ENCODE measurements around the gene MPPED2.

DNA sequence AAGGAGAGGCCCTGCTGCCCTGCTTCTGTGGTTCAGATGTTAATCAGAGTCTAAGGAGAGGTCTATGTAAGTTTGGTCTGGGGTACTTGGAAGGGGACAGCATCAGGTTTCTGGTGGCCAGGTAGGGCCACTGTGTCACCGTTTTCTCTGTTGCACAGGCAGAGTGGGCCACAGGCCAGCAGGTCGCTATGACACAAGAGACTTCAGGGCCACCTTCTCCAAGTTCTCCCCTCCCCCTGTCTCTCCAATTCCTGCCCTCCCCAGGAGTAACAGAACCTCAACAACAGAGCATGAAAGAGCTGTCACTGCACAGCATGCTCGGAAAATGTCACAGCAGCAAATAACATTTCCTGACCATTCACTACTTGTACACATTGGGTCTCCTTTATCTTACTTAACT lies 58.6 kb downstream of the MPPED2 start:
- TF ChIP-seq, protein P1, sequence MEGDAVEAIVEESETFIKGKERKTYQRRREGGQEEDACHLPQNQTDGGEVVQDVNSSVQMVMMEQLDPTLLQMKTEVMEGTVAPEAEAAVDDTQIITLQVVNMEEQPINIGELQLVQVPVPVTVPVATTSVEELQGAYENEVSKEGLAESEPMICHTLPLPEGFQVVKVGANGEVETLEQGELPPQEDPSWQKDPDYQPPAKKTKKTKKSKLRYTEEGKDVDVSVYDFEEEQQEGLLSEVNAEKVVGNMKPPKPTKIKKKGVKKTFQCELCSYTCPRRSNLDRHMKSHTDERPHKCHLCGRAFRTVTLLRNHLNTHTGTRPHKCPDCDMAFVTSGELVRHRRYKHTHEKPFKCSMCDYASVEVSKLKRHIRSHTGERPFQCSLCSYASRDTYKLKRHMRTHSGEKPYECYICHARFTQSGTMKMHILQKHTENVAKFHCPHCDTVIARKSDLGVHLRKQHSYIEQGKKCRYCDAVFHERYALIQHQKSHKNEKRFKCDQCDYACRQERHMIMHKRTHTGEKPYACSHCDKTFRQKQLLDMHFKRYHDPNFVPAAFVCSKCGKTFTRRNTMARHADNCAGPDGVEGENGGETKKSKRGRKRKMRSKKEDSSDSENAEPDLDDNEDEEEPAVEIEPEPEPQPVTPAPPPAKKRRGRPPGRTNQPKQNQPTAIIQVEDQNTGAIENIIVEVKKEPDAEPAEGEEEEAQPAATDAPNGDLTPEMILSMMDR (IDR thresholded peaks at IDR 0.05): no peak
- TF ChIP-seq POLR2A (IDR thresholded peaks at IDR 0.05) (no peak), EP300 (IDR thresholded peaks at IDR 0.05) (no peak), POLR2AphosphoS5 (IDR thresholded peaks at IDR 0.05) (no peak)
